AG20443 (cell line): ENCODE data around the gene WDR35.
A peak's percentile ranks its signal among the peaks of the same experiment; 100 is the strongest.

Source experiments
- DNase-seq: peaks from one replicate; pipeline ENCODE4 v3.0.0; 2012; ENCODE audit warnings: low spot score, mixed read lengths

Gene WDR35

GRCh38 chr2:19989667-19990415 lies at the start of gene WDR35:
WDR35 (minus strand) TSS chr2:19990105; CDS start chr2:19990015, 90 bp downstream.
- peak; percentile 100 for DNase-seq

- DNase-seq, result no peak
Observed at GRCh38 chr2:20037660-20038059, 47.8 kb upstream of the WDR35 start.

DNA sequence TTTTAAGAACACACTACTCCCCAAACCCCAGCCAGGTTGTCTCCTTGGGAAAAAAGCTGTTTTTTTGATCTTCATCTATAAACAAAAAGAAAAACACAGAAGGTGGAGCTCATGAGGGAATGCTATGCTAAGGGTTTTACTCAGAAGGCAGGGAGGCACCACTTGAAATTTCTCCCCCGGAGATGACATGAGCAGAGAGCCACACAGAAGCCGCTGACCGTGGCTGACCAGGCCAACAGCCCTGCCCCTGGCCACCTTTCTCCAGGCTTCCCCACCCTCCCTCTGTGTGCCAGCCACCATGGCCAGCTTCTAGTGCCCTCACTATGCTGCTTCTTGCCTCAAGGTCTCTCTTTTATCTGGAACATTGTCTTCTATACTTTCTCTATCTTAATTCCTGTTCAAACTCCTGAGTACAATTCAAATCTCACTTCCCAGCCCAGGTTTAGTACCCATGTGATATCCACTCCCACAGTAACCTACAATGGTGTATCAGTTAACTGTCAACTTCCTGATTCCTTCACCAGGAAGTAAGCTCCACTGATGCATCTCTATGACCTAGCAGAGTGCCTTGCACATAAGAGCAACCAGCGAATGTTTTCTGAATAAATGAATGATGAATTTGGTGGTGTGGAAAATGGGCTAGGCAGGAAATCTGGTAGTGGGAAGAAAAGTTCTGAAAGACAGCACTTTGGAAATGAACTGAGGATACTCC lies 46.2 kb upstream of the WDR35 start:
- DNase-seq, result no peak

- no peak for DNase-seq
Observed at GRCh38 chr2:20034821-20035220, 44.9 kb upstream of the WDR35 start.

DNA sequence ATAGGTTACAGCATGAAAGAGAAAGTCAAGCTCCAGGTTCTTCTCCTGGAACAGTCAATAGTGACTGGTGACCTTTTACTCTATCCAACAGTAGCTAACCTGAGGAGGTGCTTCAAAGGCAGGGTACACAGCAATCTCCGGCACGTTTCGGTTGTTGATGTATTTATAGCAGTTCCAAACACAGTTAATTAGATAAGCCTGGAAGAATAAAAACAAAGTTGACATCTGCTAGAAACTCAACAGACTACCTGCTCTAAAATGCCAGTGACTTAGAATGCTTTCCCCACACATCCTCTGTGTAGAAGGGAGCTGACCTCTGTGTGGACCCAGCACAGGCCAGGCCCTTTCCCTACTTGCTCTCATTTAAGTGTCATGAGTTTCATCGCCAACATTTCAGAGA lies 44.3 kb upstream of the WDR35 start:
- DNase-seq, result no peak

GRCh38 chr2:20033322-20033721 lies 43.4 kb upstream of the WDR35 start:
- DNase-seq, result no peak

GRCh38 chr2:20030224-20030623 lies 40.3 kb upstream of the WDR35 start:
- no peak for DNase-seq

GRCh38 chr2:20027705-20028434 lies 38.0 kb upstream of the WDR35 start:
- DNase-seq, result no peak

GRCh38 chr2:20027260-20027677 lies 37.4 kb upstream of the WDR35 start:
- no peak for DNase-seq

DNA sequence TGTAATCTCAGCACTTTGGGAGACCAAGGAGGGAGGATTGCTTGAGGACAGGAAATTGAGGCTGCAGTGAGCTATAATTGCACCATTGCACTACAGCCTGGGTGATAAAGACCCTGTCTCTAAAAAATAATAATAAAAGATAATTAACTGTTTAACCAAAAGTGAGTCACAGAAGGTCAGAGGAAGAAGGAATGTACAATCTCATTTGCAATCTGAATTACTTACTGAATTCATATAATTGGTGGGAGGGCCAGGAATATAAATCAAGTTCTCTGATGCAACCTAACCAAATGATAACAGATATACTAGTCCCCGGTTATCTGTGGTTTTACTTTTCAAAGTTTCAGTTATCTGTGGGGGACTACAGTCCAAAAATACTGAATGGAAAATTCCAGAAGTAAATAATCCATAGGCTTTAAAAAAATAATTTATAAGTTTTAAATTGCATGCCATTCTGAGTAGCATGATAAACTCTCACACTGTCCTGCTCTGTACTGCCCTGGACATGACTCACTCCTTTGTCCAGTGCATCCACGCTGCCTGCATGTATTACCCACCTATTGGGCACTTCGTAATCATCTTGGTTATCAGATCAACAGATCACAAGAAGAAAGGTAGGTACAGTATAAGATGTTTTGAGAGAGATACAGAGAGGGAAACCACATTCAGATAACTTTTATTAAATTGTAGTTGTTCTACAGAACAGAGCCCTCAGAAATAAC lies 35.3 kb upstream of the WDR35 start:
- no peak for DNase-seq

DNA sequence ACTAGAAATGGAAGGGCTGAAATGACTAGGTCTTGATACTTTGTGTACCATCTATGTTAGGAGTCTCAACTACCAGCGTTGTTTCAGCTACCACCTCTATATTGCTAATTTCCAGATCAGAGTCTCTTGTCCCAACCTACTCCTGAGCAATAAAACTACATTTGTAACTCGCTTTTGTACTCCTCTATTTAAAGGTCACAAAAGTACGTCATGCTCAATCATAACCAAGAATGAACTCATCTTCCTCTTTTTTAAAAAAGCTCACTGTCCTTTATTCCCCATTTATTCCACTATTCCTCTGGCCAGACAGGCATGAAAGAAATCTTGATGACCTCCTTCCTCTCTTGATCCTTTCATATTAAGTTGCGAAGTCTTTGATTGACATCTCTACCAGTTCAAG lies 33.8 kb upstream of the WDR35 start:
- DNase-seq, result no peak

DNA sequence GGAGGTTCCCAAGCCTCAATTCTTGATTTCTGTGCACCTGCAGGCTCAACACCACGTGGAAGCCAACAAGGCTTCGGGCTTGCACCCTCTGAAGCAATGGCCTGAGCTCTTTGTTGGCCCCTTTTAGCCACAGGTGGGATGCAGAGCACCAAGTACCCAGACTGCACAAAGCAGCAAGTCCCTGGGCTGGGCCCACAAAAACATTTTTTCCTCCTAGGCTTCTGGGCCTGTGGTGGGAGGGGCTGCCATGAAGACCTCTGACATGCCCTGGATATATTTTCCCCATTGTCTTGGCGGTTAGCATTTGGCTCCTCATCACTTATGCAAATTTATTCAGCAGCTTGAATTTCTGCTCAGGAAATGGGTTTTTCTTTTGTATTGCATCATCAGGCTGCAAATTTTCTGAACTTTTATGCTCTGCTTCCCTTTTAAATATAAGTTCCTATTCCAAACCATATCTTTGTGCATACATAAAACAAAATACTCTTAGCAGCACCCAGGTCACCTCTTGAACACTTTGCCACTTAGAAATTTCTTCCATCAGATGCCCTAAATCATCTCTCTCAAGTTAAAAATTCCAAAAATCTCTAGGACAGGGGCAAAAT lies 31.6 kb upstream of the WDR35 start:
- DNase-seq, result no peak

GRCh38 chr2:20019747-20020146 lies 29.8 kb upstream of the WDR35 start:
- DNase-seq, result no peak

DNA sequence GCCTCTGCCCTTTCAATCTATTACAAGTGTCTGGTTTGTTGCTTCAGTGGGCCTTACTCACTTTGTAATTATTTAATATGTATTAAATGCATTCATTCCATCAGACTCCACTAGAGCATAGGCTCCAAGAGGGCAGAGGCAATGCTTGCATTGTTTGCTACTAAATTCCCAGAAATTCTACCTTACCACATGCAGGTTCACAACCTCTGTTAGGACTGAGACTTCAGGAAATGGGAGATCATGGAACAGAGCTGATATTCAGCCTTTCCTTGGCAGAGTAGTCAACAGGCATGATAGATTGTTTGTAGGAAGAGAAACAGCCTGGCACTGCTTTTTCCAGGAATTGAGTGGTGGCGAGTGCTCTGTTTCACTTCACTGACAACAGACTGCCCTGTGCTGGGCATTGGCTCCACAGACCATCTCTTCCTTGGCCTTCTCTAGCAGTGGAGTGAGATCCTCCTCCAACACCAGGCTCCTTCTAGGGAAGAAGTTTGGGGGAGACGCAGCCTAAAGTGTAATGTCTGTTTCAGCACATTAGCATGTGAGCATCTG lies 28.8 kb upstream of the WDR35 start:
- no peak for DNase-seq

DNA sequence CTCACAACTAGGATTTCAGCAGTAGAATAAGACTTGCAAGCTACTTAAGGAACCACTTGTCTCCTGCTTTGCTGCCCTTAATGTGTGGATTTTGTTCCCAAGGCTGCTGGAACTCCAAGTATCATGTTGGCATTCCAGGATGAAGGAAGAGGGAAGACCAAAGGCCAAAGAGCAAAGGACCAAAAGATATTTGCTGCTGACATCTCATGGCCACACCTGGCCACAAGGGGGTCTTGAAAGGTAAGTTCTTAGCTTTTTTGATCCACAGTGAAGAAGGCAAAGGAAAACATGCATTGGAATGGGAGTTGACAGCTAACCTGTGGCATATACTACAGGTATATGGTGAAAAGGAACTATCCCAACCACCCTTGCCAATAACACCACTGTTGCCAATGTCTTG lies 26.4 kb upstream of the WDR35 start:
- no peak for DNase-seq

GRCh38 chr2:20015482-20016083 lies 25.7 kb upstream of the WDR35 start:
- peak; percentile 73 for DNase-seq

DNA sequence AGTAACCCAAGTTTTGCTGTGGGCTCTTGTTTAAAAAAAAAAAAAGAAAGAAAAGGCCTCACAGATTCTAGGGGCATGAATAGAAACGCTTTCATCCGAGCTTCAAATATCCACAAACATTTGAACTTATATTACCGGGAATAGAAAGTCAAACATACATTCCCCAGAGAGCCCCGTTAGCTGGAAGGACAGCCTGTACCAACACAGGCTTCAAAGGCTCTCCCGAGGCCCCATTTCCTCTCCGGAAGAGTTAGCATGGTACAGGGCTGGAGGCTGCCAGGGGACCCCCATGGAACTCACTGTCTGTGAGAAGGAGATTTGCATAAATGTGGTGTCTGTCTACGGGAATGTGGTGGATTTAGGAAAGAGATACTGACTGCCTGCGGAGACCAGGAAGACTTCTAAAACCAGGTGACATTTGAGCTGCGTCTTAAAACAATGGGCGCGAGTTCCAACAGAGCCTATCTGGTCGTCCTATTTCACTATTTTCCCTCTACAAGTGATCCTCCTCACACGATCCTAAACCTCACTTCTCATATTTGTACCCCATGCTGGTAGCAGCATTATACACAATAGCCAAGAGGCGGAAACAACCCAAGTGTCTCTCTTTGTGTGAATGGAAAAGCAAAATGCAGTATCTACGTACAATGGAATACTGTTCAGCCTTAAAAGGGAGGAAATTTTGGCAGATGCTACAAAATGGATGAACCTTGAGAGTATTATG lies 23.4 kb upstream of the WDR35 start:
- DNase-seq, result no peak

GRCh38 chr2:20012282-20013125 lies 22.6 kb upstream of the WDR35 start, which contains the start of gene MATN3:
MATN3 (minus strand) TSS chr2:20012668; CDS start chr2:20012631, 37 bp downstream.
- DNase-seq, result peak; percentile 95

- peak; percentile 14 for DNase-seq
Observed at GRCh38 chr2:20012032-20012281, 22.1 kb upstream of the WDR35 start.
